GM19023 (cell line): ENCODE data around the gene RNF13.
"Not testable (repeated sequence)": the region's sequence is repeated elsewhere in the genome, so short reads cannot be mapped to it uniquely, and the experiment has no call there.

ENCODE experiments used
- ATAC-seq: cut with Tn5 transposase; IDR thresholded peaks from one replicate; pipeline ENCODE4 v1.9.1; 2021; ENCODE audit warnings: mild to moderate bottlenecking, moderate library complexity; ENCODE audit not compliant: unreplicated experiment

Gene RNF13

GRCh38 chr3:149838491-149838890 lies 25.5 kb downstream of the RNF13 start:
- ATAC-seq, result not testable (repeated sequence)

- ATAC-seq, result not testable (repeated sequence)
These were observed 26.5 kb downstream of the RNF13 start for GRCh38 chr3:149839469-149839868.

- ATAC-seq, result no peak
These were observed 26.9 kb downstream of the RNF13 start for GRCh38 chr3:149839896-149840295.

GRCh38 chr3:149843502-149843901 lies 30.5 kb downstream of the RNF13 start:
- no peak for ATAC-seq

GRCh38 chr3:149844091-149844490 lies 31.1 kb downstream of the RNF13 start:
- no peak for ATAC-seq

- ATAC-seq, result no peak
These were observed 32.7 kb downstream of the RNF13 start for GRCh38 chr3:149845570-149846244.

- ATAC-seq, result no peak
These were observed 35.2 kb downstream of the RNF13 start for GRCh38 chr3:149848238-149848637.

GRCh38 chr3:149848688-149849087 lies 35.7 kb downstream of the RNF13 start:
- ATAC-seq, result no peak

GRCh38 chr3:149850787-149851584 lies 38.0 kb downstream of the RNF13 start:
- no peak for ATAC-seq

GRCh38 chr3:149858911-149859310 lies 45.9 kb downstream of the RNF13 start:
- ATAC-seq, result no peak

GRCh38 chr3:149860881-149861280 lies 47.9 kb downstream of the RNF13 start:
- no peak for ATAC-seq

GRCh38 chr3:149867563-149867962 lies 54.5 kb downstream of the RNF13 start:
- no peak for ATAC-seq

- no peak for ATAC-seq
These were observed 58.8 kb downstream of the RNF13 start for GRCh38 chr3:149871855-149872254.

GRCh38 chr3:149872589-149872988 lies 59.6 kb downstream of the RNF13 start:
- ATAC-seq, result no peak

- no peak for ATAC-seq
These were observed 64.7 kb downstream of the RNF13 start for GRCh38 chr3:149877668-149878067.

GRCh38 chr3:149879872-149880271 lies 66.9 kb downstream of the RNF13 start:
- no peak for ATAC-seq

GRCh38 chr3:149881879-149882278 lies 68.9 kb downstream of the RNF13 start:
- no peak for ATAC-seq

- ATAC-seq, result no peak
These were observed 70.1 kb downstream of the RNF13 start for GRCh38 chr3:149883134-149883533.

GRCh38 chr3:149883860-149884259 lies 70.8 kb downstream of the RNF13 start:
- not testable (repeated sequence) for ATAC-seq

- ATAC-seq, result peak; percentile 64
These were observed 71.8 kb downstream of the RNF13 start for GRCh38 chr3:149884848-149885247.

GRCh38 chr3:149886957-149887356 lies 73.9 kb downstream of the RNF13 start:
- no peak for ATAC-seq

GRCh38 chr3:149891621-149892020 lies 78.6 kb downstream of the RNF13 start:
- no peak for ATAC-seq
